C4-2B (cell line): ENCODE measurements around the gene NFKB2.

ENCODE experiments used
- CTCF ChIP-seq: fragments of 450-650 bp; conservative IDR thresholded peaks from 2 replicates; pipeline ENCODE4 v1.5.1; 2017; ENCODE audit warnings: mild to moderate bottlenecking
- ZFX ChIP-seq: fragments of 450-650 bp; IDR thresholded peaks from 2 replicates; pipeline ENCODE4 v1.6.1; 2017

- no peak for TF ChIP-seq CTCF
- no peak for TF ChIP-seq ZFX
These were observed 605 bp upstream of the NFKB2 start for GRCh38 chr10:102394801-102395399.
